GM19035 (cell line): ENCODE results near the gene NCL.
"Not testable (repeated sequence)": the region's sequence is repeated elsewhere in the genome, so short reads cannot be mapped to it uniquely, and the experiment has no call there.

Source experiments
- ATAC-seq: cut with Tn5 transposase; IDR thresholded peaks from one replicate; pipeline ENCODE4 v1.9.1; 2021; ENCODE audit not compliant: unreplicated experiment

The NCL gene

GRCh38 chr2:231431606-231432005 lies 32.7 kb downstream of the NCL start:
- no peak for ATAC-seq

GRCh38 chr2:231430437-231430836 lies 33.8 kb downstream of the NCL start:
- not testable (repeated sequence) for ATAC-seq

GRCh38 chr2:231429901-231430300 lies 34.4 kb downstream of the NCL start:
- no peak for ATAC-seq

GRCh38 chr2:231429152-231429551 lies 35.1 kb downstream of the NCL start:
- no peak for ATAC-seq

- no peak for ATAC-seq
These were observed 37.2 kb downstream of the NCL start for GRCh38 chr2:231427116-231427515.

GRCh38 chr2:231425811-231426703 lies 38.2 kb downstream of the NCL start:
- no peak for ATAC-seq

GRCh38 chr2:231425291-231425810 lies 38.9 kb downstream of the NCL start:
- ATAC-seq: no peak

GRCh38 chr2:231423176-231423575 lies 41.1 kb downstream of the NCL start:
- ATAC-seq: no peak

- no peak for ATAC-seq
These were observed 42.2 kb downstream of the NCL start for GRCh38 chr2:231422056-231422455.

GRCh38 chr2:231421051-231421580 lies 43.2 kb downstream of the NCL start:
- no peak for ATAC-seq

GRCh38 chr2:231418820-231419640 lies 45.3 kb downstream of the NCL start:
- no peak for ATAC-seq

GRCh38 chr2:231415029-231415428 lies 49.3 kb downstream of the NCL start:
- no peak for ATAC-seq

- no peak for ATAC-seq
These were observed 50.3 kb downstream of the NCL start for GRCh38 chr2:231413921-231414476.

GRCh38 chr2:231413456-231413855 lies 50.8 kb downstream of the NCL start:
- ATAC-seq: no peak

- no peak for ATAC-seq
These were observed 51.7 kb downstream of the NCL start for GRCh38 chr2:231412618-231412963.

- peak; percentile 89 for ATAC-seq
These were observed 52.3 kb downstream of the NCL start for GRCh38 chr2:231411831-231412617.

GRCh38 chr2:231411237-231411636 lies 53.0 kb downstream of the NCL start:
- ATAC-seq: no peak

- no peak for ATAC-seq
These were observed 53.8 kb downstream of the NCL start for GRCh38 chr2:231410293-231411004.

- ATAC-seq: no peak
These were observed 54.5 kb downstream of the NCL start for GRCh38 chr2:231409776-231410175.

GRCh38 chr2:231408304-231408703 lies 56.0 kb downstream of the NCL start:
- ATAC-seq: not testable (repeated sequence)
